ENCODE data around the gene DNAI2.
A peak's percentile ranks its signal among the peaks of the same experiment; 100 is the strongest.

Gene DNAI2, protein sequence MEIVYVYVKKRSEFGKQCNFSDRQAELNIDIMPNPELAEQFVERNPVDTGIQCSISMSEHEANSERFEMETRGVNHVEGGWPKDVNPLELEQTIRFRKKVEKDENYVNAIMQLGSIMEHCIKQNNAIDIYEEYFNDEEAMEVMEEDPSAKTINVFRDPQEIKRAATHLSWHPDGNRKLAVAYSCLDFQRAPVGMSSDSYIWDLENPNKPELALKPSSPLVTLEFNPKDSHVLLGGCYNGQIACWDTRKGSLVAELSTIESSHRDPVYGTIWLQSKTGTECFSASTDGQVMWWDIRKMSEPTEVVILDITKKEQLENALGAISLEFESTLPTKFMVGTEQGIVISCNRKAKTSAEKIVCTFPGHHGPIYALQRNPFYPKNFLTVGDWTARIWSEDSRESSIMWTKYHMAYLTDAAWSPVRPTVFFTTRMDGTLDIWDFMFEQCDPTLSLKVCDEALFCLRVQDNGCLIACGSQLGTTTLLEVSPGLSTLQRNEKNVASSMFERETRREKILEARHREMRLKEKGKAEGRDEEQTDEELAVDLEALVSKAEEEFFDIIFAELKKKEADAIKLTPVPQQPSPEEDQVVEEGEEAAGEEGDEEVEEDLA

DNA sequence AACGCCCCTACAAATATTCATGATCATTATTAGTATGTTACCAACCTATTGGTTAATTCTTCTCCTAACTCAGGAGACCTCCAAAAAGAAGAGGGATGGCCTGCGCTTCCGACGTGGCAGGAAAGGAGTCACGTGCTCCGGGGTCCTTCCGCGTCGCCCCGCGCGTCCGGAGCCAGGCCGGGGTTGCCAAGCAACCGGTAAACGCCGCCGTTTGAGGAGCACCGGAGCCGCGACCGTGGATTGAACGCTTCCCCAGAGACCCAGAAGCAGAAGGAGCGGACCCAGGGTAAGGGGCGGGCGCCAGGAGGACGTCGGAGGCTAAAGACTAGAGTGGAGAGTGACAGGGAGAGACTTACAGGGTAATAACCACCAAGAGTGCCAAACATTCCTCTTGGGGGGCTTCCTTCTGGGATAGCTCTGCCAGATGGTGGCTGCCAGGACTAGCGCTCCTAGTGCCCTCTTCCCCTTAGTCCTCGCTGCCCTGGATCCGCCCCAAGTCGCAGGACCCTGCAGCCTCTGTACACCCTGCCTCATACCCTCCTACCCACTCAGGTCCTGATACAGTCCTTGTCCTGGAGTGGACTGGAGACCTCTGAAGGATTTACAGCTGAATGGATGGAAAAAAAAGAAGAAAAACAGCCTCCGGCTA lies at the start of gene DNAI2:
DNAI2 (plus strand) TSS at position 175 of the 649 bp plus-strand sequence. CDS start 7,584 bp downstream, outside the sequence.
- Mint-ChIP-seq H3K27me3 (peaks cover 60% of the 10 kb centered on the region), H3K9me3 (no peaks in the 10 kb centered on the region), H3K36me3 (peaks cover 1% of the 10 kb centered on the region), H3K27ac (peak within 1 kb of the TSS; percentile 88), H3K4me3 (peak within 1 kb of the TSS; percentile 58), H3K4me1 (peaks cover 61% of the 10 kb centered on the region)
- DNase-seq, result peak; percentile 62
- CTCF ChIA-PET, result interaction anchor here (0.9 kb wide), 1 partner anchor 9 kb away, joined by 3 read pairs; no protein-coding TSS in a partner anchor

DNA sequence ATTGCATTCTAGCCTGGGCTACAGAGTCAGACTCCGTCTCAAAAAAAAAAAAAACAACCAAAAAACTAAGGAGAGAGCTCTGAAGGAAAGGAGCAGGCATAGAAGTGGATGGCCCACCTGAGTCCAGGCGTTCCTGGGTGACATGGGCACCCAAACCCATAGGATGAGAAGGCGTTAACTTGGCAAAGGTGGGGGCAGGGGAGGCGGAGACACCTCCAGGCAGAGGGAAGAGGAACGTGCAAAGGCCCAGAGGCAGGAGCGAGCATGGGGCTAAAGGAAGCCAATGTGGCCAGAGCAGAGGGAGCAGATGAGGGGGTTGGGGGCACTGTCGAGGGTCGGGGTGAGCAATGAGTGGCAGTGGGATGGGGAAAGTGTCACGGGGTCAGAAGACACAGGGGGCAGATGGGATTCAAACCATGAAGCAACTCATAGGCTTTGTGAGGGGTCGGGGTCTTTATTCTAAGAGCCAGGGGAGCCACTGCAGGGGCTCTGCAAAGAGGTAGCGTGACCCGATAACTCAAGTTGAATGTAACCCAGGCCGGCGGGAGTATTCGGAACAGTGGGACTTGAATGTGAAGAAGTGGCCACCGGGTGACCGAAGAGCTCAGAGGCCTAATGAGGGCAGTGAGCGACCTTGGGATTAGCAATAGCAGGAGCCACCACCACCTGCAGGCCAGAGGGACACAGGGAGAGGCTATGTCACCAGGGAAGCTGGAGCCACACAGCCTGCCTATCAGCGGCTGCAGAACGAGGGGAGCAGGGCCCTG lies 48.9 kb upstream of the DNAI2 start:
- H3K4me1 Mint-ChIP-seq, result peaks cover 3% of the 10 kb centered on the region
- no peak overlapping the region for H3K4me3 Mint-ChIP-seq
- no peak overlapping the region for H3K27ac Mint-ChIP-seq
- no peak for DNase-seq
- no peaks in the 10 kb centered on the region for H3K27me3 Mint-ChIP-seq
- CTCF ChIA-PET, result no interaction called here
- no peaks in the 10 kb centered on the region for H3K9me3 Mint-ChIP-seq
- H3K36me3 Mint-ChIP-seq, result peaks cover 6% of the 10 kb centered on the region

DNA sequence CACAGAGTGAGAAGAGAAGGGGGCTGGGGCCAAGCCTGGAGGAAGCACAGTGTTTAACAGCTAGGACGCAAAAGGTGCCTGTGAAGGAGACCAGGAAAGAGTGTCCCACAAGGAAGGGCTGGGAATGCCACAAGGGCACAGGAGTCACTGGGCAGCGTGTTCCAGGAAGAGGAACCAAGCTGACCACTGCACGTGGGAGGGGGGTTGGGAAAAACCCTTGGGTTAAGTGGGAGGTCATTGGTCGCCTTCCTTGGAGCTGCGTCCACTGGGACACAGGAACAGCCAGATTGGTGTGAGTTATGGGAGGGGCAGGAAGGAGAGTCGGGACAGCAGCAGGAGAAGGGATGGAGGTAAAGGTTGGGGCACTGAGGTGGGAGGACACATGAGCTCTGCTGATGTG lies 47.8 kb upstream of the DNAI2 start:
- Mint-ChIP-seq H3K4me1 (peaks cover 3% of the 10 kb centered on the region), H3K36me3 (peaks cover 6% of the 10 kb centered on the region), H3K9me3 (no peaks in the 10 kb centered on the region), H3K27ac (no peak overlapping the region), H3K27me3 (no peaks in the 10 kb centered on the region), H3K4me3 (no peak overlapping the region)
- CTCF ChIA-PET, result no interaction called here
- no peak for DNase-seq

DNA sequence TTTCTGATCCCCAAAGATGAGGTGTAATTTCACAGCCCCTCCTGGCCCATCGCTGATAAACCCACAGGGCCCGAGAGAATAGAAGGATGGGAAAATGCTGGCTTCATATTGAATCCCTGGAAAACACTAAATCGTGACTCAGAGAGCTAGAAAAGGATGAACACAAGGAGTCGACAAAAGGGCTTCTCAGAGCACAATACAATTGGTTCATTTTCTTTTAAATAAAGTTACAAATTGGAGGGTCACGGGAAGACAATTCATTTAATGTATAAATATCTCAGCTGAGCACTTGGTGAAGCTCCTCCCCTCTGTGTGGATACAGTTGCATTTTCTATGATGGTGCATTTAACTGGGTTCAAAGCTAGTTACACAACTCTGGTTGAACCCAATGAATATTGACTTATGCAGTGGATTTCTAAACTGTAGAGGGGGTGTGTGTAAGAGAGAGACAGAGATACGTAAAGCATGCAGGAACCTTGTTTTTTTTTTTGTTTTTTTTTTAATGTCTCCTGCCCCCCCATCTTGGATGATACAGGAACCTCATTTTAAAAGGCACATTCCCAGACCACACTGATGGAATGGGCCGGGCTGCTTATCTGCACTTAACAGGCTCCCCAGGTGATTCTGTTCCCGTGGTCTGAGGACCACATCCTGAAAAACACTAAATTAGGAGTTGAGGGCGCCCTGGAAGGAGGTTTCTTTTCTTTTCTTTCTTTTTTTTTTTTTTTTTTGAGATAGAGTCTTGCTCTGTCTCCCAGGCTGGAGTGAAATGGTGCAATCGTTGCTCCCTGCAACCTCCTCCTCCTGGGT lies 46.6 kb upstream of the DNAI2 start:
- CTCF ChIA-PET, result no interaction called here
- H3K4me3 Mint-ChIP-seq, result no peak overlapping the region
- H3K4me1 Mint-ChIP-seq, result peaks cover 3% of the 10 kb centered on the region
- no peaks in the 10 kb centered on the region for H3K9me3 Mint-ChIP-seq
- H3K36me3 Mint-ChIP-seq, result peaks cover 6% of the 10 kb centered on the region
- no peaks in the 10 kb centered on the region for H3K27me3 Mint-ChIP-seq
- DNase-seq, result no peak
- H3K27ac Mint-ChIP-seq, result no peak overlapping the region

DNA sequence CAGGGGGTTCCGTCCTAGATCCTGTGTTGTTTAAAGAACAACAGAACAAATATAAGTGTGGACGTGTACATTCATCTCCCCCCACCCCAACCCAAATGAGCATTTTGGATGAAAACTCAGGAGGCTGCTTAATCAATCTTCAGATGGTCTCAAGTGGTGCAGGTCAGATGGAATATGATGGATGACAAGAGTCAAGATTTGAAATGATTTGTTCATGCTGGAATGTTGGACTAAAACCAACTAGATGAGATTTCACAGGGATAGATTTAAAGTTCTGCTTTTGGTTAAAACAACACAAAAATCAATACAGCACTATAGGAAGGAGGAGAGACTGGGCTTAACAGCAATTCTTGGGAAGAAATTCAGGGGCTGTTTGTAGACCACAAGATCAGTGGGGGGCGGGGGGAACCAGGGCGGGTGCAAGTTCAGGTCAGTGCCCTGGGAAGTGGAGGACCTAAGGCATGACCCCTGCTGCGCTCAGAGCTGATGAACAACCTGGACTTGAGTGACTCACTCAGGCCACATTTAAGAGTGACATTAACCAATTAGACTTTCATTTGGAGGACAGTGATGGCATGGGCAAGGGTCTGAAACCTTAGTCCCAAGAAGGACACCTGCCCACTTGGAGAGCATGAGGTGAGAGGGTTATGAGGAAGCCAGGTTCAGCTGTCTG lies 45.6 kb upstream of the DNAI2 start:
- CTCF ChIA-PET, result no interaction called here
- Mint-ChIP-seq H3K36me3 (peaks cover 7% of the 10 kb centered on the region), H3K27me3 (no peaks in the 10 kb centered on the region), H3K4me1 (peaks cover 3% of the 10 kb centered on the region), H3K27ac (no peak overlapping the region), H3K9me3 (no peaks in the 10 kb centered on the region), H3K4me3 (no peak overlapping the region)
- DNase-seq, result no peak

DNA sequence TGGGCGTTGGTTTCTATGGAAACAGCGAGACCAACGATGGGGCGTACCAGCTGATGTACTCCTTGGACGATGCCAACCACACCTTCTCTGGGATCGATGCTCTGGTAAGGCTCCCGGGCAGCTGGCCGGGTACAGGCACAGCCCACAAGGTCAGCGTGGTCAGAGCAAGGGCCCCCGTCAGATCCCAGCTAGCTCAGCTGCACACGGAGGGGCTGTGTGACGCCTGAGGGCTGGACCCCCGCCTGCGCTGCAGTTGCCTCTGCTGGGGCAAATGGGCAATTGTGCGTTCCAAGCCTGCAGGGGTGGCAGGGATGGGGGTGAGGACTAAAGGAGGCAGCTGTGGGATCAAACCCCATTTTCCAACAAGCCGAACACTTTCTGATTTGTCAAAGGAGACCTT lies 43.1 kb upstream of the DNAI2 start:
- H3K27ac Mint-ChIP-seq, result no peak overlapping the region
- no peak for DNase-seq
- H3K27me3 Mint-ChIP-seq, result peaks cover 6% of the 10 kb centered on the region
- H3K9me3 Mint-ChIP-seq, result no peaks in the 10 kb centered on the region
- no peak overlapping the region for H3K4me3 Mint-ChIP-seq
- H3K4me1 Mint-ChIP-seq, result no peaks in the 10 kb centered on the region
- CTCF ChIA-PET, result no interaction called here
- H3K36me3 Mint-ChIP-seq, result peaks cover 2% of the 10 kb centered on the region

DNA sequence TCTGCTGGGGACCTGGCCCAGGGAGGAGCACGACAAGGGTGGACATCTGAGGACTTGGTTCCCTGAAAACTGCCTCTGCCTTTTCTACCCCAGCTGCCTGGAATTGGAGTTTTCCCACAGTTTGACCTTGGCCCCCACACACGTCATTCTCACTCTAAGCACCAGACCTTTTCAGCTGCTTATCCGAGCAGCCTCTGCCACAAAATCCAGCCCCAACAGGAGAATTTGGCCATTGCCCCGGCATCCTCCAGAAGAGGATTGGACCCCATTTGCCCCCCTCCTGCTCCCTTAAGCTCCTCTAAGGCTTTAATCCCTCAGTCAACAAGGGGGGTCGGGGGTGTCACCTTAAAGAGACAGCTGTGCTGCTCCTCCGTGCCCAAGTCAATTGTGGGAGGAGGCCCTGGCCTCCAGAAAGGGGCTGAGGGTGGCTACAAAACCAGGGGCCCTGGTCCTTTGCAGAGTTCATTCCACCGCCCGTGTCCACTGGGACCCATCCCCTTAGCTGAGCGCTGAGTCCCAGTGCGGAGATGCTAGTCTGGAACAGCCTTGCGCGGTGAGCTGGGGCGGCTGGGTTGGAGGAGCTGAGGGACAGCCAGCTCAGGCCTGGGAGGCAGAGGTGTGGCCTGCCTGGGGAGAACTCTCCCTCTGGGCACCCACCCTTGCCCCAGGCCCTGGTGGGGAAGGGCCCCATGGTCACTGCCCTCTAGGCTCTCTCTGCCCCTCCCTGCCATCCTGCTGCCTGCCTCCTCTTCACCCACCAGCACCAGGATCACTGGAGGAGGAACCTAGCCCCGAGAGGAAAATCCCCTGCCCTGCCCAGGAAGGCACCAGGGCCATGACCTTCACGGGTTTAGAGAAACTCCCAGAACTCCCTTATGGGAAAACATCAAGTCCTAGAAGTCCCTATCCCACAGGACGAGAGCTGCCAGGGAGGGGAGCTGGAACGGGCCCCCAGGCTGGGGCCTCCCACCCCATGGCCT lies 41.8 kb upstream of the DNAI2 start:
- CTCF ChIA-PET, result no interaction called here
- H3K4me3 Mint-ChIP-seq, result no peak overlapping the region
- no peak for DNase-seq
- peaks cover 2% of the 10 kb centered on the region for H3K36me3 Mint-ChIP-seq
- no peaks in the 10 kb centered on the region for H3K9me3 Mint-ChIP-seq
- H3K27ac Mint-ChIP-seq, result no peak overlapping the region
- H3K27me3 Mint-ChIP-seq, result peaks cover 6% of the 10 kb centered on the region
- H3K4me1 Mint-ChIP-seq, result no peaks in the 10 kb centered on the region

DNA sequence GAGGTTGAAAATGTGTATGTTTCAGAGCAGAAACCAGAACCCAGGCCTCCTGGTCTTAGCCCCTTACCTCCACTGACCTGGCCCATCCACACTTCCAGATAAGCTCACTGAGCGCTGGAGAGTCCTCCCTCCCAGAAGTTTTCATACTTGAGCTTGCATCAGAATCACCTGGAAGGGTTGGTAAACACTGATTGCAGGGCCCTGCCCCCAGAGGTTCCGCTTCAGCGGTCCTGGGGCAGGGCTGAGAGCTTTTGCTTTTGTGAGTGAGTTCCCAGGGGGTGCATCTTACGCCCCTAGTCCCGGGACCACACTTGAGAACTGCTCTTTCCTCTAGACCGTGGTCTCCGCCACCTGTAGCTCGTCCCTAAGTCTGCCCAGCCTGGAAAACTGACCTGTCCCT lies 40.1 kb upstream of the DNAI2 start:
- no peak for DNase-seq
- CTCF ChIA-PET, result no interaction called here
- no peak overlapping the region for H3K4me3 Mint-ChIP-seq
- no peaks in the 10 kb centered on the region for H3K9me3 Mint-ChIP-seq
- peaks cover 2% of the 10 kb centered on the region for H3K36me3 Mint-ChIP-seq
- H3K27me3 Mint-ChIP-seq, result peaks cover 6% of the 10 kb centered on the region
- no peaks in the 10 kb centered on the region for H3K4me1 Mint-ChIP-seq
- H3K27ac Mint-ChIP-seq, result no peak overlapping the region

DNA sequence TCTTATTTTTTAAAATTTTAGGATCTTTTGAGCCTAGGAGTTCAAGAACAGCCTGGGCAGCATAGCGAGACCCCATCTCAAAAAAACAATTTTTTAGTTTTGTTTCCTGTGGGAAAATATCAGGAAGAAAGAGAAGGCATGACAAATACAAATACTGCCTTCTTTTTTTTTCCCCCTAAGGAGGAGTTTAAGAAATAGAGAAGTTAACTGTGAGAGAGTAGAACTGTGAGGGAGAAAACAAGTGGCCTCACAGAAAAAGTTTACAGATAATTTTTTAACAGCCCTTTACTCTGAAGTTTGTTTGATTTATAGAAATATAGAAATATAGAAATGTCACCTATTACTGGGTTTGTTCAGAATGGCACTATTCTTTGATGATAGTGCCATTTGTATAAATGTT lies 39.5 kb upstream of the DNAI2 start:
- Mint-ChIP-seq H3K9me3 (no peaks in the 10 kb centered on the region), H3K36me3 (peaks cover 2% of the 10 kb centered on the region), H3K4me3 (no peak overlapping the region), H3K27ac (no peak overlapping the region), H3K27me3 (peaks cover 6% of the 10 kb centered on the region), H3K4me1 (no peaks in the 10 kb centered on the region)
- CTCF ChIA-PET, result interaction anchor here (0.9 kb wide), 1 partner anchor 18 kb away, joined by 3 read pairs; no protein-coding TSS in a partner anchor
- no peak for DNase-seq

DNA sequence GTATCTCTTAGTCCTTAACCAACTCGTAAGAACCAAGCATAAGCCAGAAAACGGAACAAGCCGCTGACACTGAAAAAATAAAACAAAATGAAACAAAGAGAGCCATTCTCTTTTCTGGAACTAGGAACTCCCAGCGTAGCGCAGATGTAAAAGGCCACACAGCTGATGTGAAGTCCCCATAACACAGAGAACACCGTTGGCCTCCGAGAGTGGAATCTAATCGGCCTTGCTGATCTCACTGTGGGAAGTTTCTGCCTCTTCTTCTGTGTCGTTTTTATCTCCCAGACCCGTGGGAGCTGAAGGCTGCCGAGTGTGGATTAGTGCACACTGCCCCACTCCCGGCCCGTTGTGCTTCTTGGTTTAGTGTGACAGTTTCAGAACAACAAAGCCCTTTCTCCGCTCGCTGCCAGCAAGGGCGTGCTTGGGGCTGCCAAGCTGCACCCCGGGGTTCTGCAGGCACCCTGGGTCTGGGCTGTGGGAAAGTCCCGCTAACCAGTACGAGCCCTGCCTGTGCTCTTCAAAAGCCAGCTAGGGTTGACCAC lies 38.9 kb upstream of the DNAI2 start:
- Mint-ChIP-seq H3K27me3 (peaks cover 6% of the 10 kb centered on the region), H3K36me3 (peaks cover 2% of the 10 kb centered on the region), H3K4me3 (no peak overlapping the region), H3K27ac (no peak overlapping the region), H3K4me1 (no peaks in the 10 kb centered on the region), H3K9me3 (no peaks in the 10 kb centered on the region)
- CTCF ChIA-PET, result interaction anchor here (0.9 kb wide), 1 partner anchor 18 kb away, joined by 3 read pairs; no protein-coding TSS in a partner anchor
- no peak for DNase-seq

DNA sequence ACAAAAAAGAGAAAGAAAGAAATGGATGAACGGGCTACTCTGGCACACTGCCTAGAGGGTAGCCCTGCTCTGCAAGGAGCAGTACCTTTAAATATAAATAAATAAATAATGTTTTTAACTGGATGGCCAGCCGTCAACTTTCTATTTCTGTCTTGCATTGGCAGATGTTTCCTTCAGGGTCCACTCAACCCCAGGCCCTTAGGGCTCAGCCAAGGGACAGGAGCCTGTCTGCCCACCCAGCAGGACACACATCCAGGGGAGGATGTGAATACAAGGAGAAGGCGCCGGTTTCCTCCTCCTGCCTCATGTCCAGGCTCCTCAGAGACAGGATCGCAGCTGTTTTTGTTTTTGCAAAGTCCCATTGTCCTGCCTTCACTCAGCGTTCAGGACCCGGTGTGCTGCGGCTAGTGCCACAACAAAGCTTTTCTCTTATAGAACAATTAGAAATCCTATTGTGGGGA lies 38.1 kb upstream of the DNAI2 start:
- no peak overlapping the region for H3K4me3 Mint-ChIP-seq
- DNase-seq, result no peak
- no peaks in the 10 kb centered on the region for H3K4me1 Mint-ChIP-seq
- no peak overlapping the region for H3K27ac Mint-ChIP-seq
- H3K9me3 Mint-ChIP-seq, result no peaks in the 10 kb centered on the region
- CTCF ChIA-PET, result interaction anchor here (0.6 kb wide), 1 partner anchor 133 kb away, joined by 3 read pairs; no protein-coding TSS in a partner anchor
- peaks cover 2% of the 10 kb centered on the region for H3K36me3 Mint-ChIP-seq
- H3K27me3 Mint-ChIP-seq, result peaks cover 6% of the 10 kb centered on the region

DNA sequence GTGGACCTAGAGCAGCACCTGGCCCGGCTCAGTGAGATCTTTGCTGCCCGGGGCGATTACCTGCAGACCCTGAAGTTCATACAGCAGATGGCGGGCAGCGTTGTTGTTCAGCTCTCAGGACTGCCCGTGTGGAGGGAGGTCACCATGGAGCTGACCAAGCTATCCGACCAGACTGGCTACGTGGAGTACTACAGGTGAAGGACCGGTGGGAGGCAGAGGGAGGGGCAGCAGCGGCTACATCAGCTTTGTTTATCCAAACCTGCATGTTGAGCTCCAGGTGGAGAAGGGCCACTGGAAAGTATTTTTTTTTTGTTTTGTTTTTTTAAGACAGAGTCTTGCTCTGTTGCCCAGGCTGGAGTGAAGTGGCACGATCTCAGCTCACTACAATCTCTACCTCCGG lies 36.7 kb upstream of the DNAI2 start:
- CTCF ChIA-PET, result no interaction called here
- no peak overlapping the region for H3K4me3 Mint-ChIP-seq

More for the DNA sequence above, 36.7 kb upstream of the DNAI2 start:
- H3K27me3 Mint-ChIP-seq, result peaks cover 6% of the 10 kb centered on the region
- H3K9me3 Mint-ChIP-seq, result no peaks in the 10 kb centered on the region
- H3K27ac Mint-ChIP-seq, result no peak overlapping the region
- H3K4me1 Mint-ChIP-seq, result no peaks in the 10 kb centered on the region
- no peak for DNase-seq
- peaks cover 2% of the 10 kb centered on the region for H3K36me3 Mint-ChIP-seq
